SK-N-SH (cell line): Measurements from ENCODE around the gene FYB1. TPM values are rescaled to one million over a fixed set of nuclear protein-coding genes. Genes with fewer than 3 reads are reported as not detected.

ENCODE experiments used
- CTCF ChIA-PET: fragments of 300-600, 350-600 bp; formaldehyde crosslinking; extraction: SDS; loops from one replicate; lab custom pipeline; 2021; lab: Yijun Ruan, JAX
- POLR2A ChIA-PET: fragments of 350-600 bp; sonication (Branson Sonifier 250); formaldehyde crosslinking; extraction: SDS; loops from one replicate; lab custom pipeline; 2020; ENCODE audit warnings: antibody characterized with exemption, inconsistent platforms; lab: Yijun Ruan, JAX
- DNase-seq: peaks from one replicate; pipeline ENCODE4 v3.0.0; 2012
- H2AFZ ChIP-seq: fragments of 200-600 bp; sonication (generic); 2 replicates; pipeline ENCODE4 v1.8.1; 2016; ENCODE audit warnings: antibody characterized with exemption, mild to moderate bottlenecking, low read depth
- H3F3A ChIP-seq: fragments of 200-600 bp; sonication (generic); replicated peaks from 2 replicates; pipeline ENCODE3; 2016; ENCODE audit warnings: antibody characterized with exemption, mild to moderate bottlenecking; ENCODE audit not compliant: insufficient read depth
- H3K27ac ChIP-seq, 2 experiments: fragments of 200-500 bp in 1 of 2; fragments of 200-600 bp in 1 of 2; sonication (Bioruptor generic) in 1 of 2; sonication (generic), shearing (Covaris generic) in 1 of 2; 2 replicates each; pipeline versions ENCODE4 v1.5.1 to v1.6.1; 2014 to 2016; ENCODE audit warnings: low read depth in 2 of 2, inconsistent platforms in 1 of 2, low read length in 1 of 2, mild to moderate bottlenecking in 1 of 2, mixed read lengths in 1 of 2
- H3K27me3 ChIP-seq: fragments of 200-600 bp; sonication (generic), shearing (Covaris generic); 2 replicates; pipeline ENCODE4 v1.6.1; 2016; ENCODE audit warnings: mixed run types; ENCODE audit not compliant: insufficient read depth
- H3K36me3 ChIP-seq, 2 experiments: fragments of 200-500 bp in 1 of 2; fragments of 200-600 bp in 1 of 2; sonication (Bioruptor generic) in 1 of 2; sonication (generic) in 1 of 2; replicated peaks in 1 of 2; 2 replicates each; pipeline versions ENCODE3 to v1.5.1; 2014 to 2016; ENCODE audit warnings: low read length in 1 of 2, mild to moderate bottlenecking in 1 of 2; ENCODE audit not compliant: insufficient read depth in 2 of 2, control insufficient read depth in 1 of 2
- H3K4me1 ChIP-seq, 2 experiments: fragments of 200-500 bp in 1 of 2; fragments of 200-600 bp in 1 of 2; sonication (Bioruptor generic) in 1 of 2; sonication (generic), shearing (Covaris generic) in 1 of 2; 2 replicates each; pipeline versions ENCODE4 v1.5.1 to v1.6.1; 2014 to 2016; ENCODE audit warnings: low read depth in 1 of 2, low read length in 1 of 2, mixed run types in 1 of 2; ENCODE audit not compliant: insufficient read depth in 2 of 2, control insufficient read depth in 1 of 2
- H3K4me2 ChIP-seq: fragments of 200-600 bp; sonication (generic), shearing (Covaris generic); 2 replicates; pipeline ENCODE4 v1.6.1; 2017; ENCODE audit warnings: mixed run types
- H3K4me3 ChIP-seq, 2 experiments: fragments of 200-500 bp in 1 of 2; fragments of 200-600 bp in 1 of 2; sonication (Bioruptor generic) in 1 of 2; sonication (generic), shearing (Covaris generic) in 1 of 2; 2 replicates each; pipeline versions ENCODE4 v1.5.1 to v1.8.1; 2014 to 2016; ENCODE audit warnings: low read depth in 2 of 2, inconsistent platforms in 1 of 2, low read length in 1 of 2, mild to moderate bottlenecking in 1 of 2, mixed read lengths in 1 of 2, moderate library complexity in 1 of 2
- H3K79me2 ChIP-seq: fragments of 200-600 bp; sonication (generic); 2 replicates; pipeline ENCODE4 v1.8.1; 2017; ENCODE audit warnings: mild to moderate bottlenecking; ENCODE audit not compliant: insufficient read depth
- H3K9ac ChIP-seq: fragments of 200-600 bp; sonication (generic); 2 replicates; pipeline ENCODE4 v1.6.1; 2017; ENCODE audit warnings: mixed run types
- H3K9me2 ChIP-seq: fragments of 200-600 bp; sonication (generic); 2 replicates; pipeline ENCODE4 v1.6.1; 2017; ENCODE audit warnings: mixed run types
- H3K9me3 ChIP-seq: fragments of 200-600 bp; sonication (generic); 2 replicates; pipeline ENCODE4 v1.6.1; 2017; ENCODE audit warnings: mixed run types, mild to moderate bottlenecking, moderate library complexity
- H4K20me1 ChIP-seq: fragments of 200-600 bp; sonication (generic); 2 replicates; pipeline ENCODE4 v1.6.1; 2017; ENCODE audit warnings: mild to moderate bottlenecking, mixed run types; ENCODE audit not compliant: insufficient read depth
- EP300 ChIP-seq, 2 experiments: IDR thresholded peaks; 2 replicates each; pipeline versions ENCODE4 v1.4.0 to v1.6.1; 2012; ENCODE audit warnings: borderline replicate concordance in 1 of 2, low read depth in 1 of 2, low read length in 1 of 2
- FOSL2 ChIP-seq: IDR thresholded peaks from 2 replicates; pipeline ENCODE4 v1.4.0; 2012; ENCODE audit warnings: low read depth, mild to moderate bottlenecking, moderate library complexity, borderline replicate concordance
- FOXM1 ChIP-seq: IDR thresholded peaks from 2 replicates; pipeline ENCODE4 v1.4.0; 2012; ENCODE audit warnings: low read depth, mild to moderate bottlenecking
- MXI1 ChIP-seq: IDR thresholded peaks from 2 replicates; pipeline ENCODE4 v1.6.1; 2012; ENCODE audit warnings: mild to moderate bottlenecking, low read depth, low read length, improper control_type of control experiment
- NFIC ChIP-seq: IDR thresholded peaks from 2 replicates; pipeline ENCODE4 v1.4.0; 2012; ENCODE audit warnings: borderline replicate concordance
- NRF1 ChIP-seq: IDR thresholded peaks from 2 replicates; pipeline ENCODE4 v1.6.1; 2012; ENCODE audit warnings: low read depth, mild to moderate bottlenecking, low read length
- RAD21 ChIP-seq: IDR thresholded peaks from 2 replicates; pipeline ENCODE4 v1.6.1; 2012; ENCODE audit warnings: mild to moderate bottlenecking, low read length
- RXRA ChIP-seq: IDR thresholded peaks from 2 replicates; pipeline ENCODE4 v1.4.0; 2012; ENCODE audit warnings: low read depth, mild to moderate bottlenecking, borderline replicate concordance
- SMC3 ChIP-seq: IDR thresholded peaks from 2 replicates; pipeline ENCODE4 v1.6.1; 2012; ENCODE audit warnings: low read depth, low read length, improper control_type of control experiment
- TAF1 ChIP-seq: IDR thresholded peaks from 2 replicates; pipeline ENCODE4 v1.6.1; 2012; ENCODE audit warnings: low read depth, mild to moderate bottlenecking, low read length, moderate library complexity, borderline replicate concordance
- TCF12 ChIP-seq: IDR thresholded peaks from 2 replicates; pipeline ENCODE4 v1.4.0; 2012
- YY1 ChIP-seq: IDR thresholded peaks from 2 replicates; pipeline ENCODE4 v1.4.0; 2012; ENCODE audit warnings: low read depth, mild to moderate bottlenecking
- WGBS: methylation state at CpG from one replicate; pipeline ENCODE4 v1.1.6; 2017; ENCODE audit warnings: low lambda C conversion rate; 5-methylcytosine and 5-hydroxymethylcytosine counted together
- polyA plus RNA-seq, 3 experiments: library from polyadenylated mRNA; depleted of rRNA; stranded (reverse); fragments of >200 nt; gene quantifications; 2 replicates each; pipeline ENCODE4 v1.2.3, GENCODE V29; 2012
- TF ChIP-seq, protein P1 (sequence below): IDR thresholded peaks from 2 replicates; pipeline ENCODE4 v1.4.0; 2012; ENCODE audit warnings: low read depth, borderline replicate concordance
- TF ChIP-seq, protein P2 (sequence below): IDR thresholded peaks from 2 replicates; pipeline ENCODE4 v1.4.0; 2012; ENCODE audit warnings: low read depth
- TF ChIP-seq, protein P3 (sequence below): IDR thresholded peaks from 2 replicates; pipeline ENCODE4 v1.6.1; 2012; ENCODE audit warnings: mild to moderate bottlenecking, low read depth, low read length, moderate library complexity
- TF ChIP-seq, protein P4 (sequence below): fragments of 200-600 bp; sonication (generic); IDR thresholded peaks from 2 replicates; pipeline ENCODE4 v1.6.1; 2017; ENCODE audit warnings: antibody characterized with exemption, mild to moderate bottlenecking, moderate library complexity

FYB1 gene
- polyA plus RNA-seq, 1 of the 3 experiments (the other 2 are of a cell fraction), result not detected

DNA sequence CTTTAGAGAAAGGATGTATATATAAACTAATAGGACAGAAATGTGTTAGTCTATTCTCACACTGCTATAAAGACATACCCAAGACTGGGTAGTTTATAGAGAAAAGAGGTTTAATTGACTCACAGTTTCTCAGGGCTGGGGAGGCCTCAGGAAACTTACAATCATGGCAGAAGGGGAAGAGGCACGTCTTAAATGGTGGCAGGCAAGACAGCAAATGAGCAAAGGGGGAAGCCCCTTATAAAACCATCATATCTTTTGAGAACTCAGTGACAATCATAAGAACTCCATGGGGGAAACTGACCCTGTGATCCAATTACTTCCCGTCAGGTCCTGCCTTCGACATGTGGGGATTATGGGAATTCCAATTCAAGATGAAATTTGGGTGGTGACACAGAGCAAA is 136.4 kb downstream of the FYB1 start:
- Histone ChIP-seq H2AFZ (no peak overlapping the region), H3F3A (peaks cover 6% of the 10 kb centered on the region), H4K20me1 (no peaks in the 10 kb centered on the region), H3K9ac (no peak overlapping the region), H3K9me2 (no peaks in the 10 kb centered on the region; the same call in 1 of the 2 replicates), H3K27ac (no peak overlapping the region), H3K4me2 (no peak overlapping the region), H3K9me3 (no peaks in the 10 kb centered on the region), H3K4me1 (no peaks in the 10 kb centered on the region), H3K79me2 (no peaks in the 10 kb centered on the region), H3K4me3 (no peak overlapping the region), H3K27me3 (no peaks in the 10 kb centered on the region; the same call in 1 of the 2 replicates), H3K36me3 (peaks cover 0 to 3% of the 10 kb centered on the region in 2 experiments)
- TF ChIP-seq NFIC (no peak), TCF12 (no peak), EP300 (IDR thresholded peaks at IDR 0.05; ENCODE audit: borderline replicate concordance in 1 of 2, low read depth in 1 of 2, low read length in 1 of 2) (no peak), NRF1 (no peak), FOSL2 (no peak), FOXM1 (no peak), YY1 (no peak), RXRA (no peak), TAF1 (no peak)
- TF ChIP-seq, protein P1, sequence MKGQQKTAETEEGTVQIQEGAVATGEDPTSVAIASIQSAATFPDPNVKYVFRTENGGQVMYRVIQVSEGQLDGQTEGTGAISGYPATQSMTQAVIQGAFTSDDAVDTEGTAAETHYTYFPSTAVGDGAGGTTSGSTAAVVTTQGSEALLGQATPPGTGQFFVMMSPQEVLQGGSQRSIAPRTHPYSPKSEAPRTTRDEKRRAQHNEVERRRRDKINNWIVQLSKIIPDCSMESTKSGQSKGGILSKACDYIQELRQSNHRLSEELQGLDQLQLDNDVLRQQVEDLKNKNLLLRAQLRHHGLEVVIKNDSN, result no peak
- TF ChIP-seq, protein P2, sequence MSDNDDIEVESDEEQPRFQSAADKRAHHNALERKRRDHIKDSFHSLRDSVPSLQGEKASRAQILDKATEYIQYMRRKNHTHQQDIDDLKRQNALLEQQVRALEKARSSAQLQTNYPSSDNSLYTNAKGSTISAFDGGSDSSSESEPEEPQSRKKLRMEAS, result no peak
- TF ChIP-seq, protein P3, sequence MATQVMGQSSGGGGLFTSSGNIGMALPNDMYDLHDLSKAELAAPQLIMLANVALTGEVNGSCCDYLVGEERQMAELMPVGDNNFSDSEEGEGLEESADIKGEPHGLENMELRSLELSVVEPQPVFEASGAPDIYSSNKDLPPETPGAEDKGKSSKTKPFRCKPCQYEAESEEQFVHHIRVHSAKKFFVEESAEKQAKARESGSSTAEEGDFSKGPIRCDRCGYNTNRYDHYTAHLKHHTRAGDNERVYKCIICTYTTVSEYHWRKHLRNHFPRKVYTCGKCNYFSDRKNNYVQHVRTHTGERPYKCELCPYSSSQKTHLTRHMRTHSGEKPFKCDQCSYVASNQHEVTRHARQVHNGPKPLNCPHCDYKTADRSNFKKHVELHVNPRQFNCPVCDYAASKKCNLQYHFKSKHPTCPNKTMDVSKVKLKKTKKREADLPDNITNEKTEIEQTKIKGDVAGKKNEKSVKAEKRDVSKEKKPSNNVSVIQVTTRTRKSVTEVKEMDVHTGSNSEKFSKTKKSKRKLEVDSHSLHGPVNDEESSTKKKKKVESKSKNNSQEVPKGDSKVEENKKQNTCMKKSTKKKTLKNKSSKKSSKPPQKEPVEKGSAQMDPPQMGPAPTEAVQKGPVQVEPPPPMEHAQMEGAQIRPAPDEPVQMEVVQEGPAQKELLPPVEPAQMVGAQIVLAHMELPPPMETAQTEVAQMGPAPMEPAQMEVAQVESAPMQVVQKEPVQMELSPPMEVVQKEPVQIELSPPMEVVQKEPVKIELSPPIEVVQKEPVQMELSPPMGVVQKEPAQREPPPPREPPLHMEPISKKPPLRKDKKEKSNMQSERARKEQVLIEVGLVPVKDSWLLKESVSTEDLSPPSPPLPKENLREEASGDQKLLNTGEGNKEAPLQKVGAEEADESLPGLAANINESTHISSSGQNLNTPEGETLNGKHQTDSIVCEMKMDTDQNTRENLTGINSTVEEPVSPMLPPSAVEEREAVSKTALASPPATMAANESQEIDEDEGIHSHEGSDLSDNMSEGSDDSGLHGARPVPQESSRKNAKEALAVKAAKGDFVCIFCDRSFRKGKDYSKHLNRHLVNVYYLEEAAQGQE, result no peak
- 48% methylated on average over 3 of the region's 3 CpGs for WGBS
- POLR2A ChIA-PET, result no interaction called here
- CTCF ChIA-PET, result no interaction called here
- no peak for DNase-seq

DNA sequence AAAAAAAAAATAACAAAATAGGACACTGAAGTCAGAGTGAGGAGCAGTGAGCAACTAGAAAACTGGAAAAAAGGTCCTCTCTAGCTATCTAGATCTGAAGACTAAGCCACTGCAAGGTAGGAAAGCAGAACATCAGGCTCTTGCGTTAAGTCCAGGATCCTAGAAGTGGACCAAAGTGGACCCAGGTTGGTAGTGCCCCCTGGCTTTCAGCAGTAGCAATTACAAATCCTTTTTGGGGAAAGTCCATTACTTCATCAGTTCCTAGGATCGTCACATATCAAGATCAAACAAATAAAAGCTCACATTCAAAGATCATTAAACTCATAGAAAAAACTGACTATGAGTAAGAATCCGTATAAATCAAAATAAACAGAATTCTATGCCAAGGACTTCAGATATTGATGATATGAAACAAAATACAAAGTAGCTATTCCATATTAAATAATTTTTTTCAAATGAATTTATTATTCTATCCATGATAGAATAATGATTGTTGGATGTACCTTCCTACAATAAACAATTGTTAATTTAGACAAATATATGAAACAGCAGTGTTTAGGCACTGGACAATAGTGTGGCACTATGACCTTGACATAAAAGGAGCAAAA is 138.7 kb downstream of the FYB1 start:
- peaks cover 0 to 4% of the 10 kb centered on the region in 2 experiments; a peak in 2 of 4 replicates for H3K4me1 ChIP-seq
- WGBS, result 4% methylated on average over 3 of the region's 3 CpGs

More for the DNA sequence above, 138.7 kb downstream of the FYB1 start:
- Histone ChIP-seq H3K9ac (no peak overlapping the region), H3K9me3 (no peaks in the 10 kb centered on the region), H3K27me3 (no peaks in the 10 kb centered on the region; the same call in 1 of the 2 replicates), H3K4me2 (no peak overlapping the region), H3K79me2 (no peaks in the 10 kb centered on the region; the same call in 1 of the 2 replicates), H3K4me3 (peak overlapping the region in 1 of 2 experiments; percentile 28; a peak in 1 of 4 replicates), H3F3A (peaks cover 19% of the 10 kb centered on the region)
- peak; percentile 77 for TF ChIP-seq RAD21
- peak; percentile 69 for TF ChIP-seq SMC3
- TF ChIP-seq, protein P4, sequence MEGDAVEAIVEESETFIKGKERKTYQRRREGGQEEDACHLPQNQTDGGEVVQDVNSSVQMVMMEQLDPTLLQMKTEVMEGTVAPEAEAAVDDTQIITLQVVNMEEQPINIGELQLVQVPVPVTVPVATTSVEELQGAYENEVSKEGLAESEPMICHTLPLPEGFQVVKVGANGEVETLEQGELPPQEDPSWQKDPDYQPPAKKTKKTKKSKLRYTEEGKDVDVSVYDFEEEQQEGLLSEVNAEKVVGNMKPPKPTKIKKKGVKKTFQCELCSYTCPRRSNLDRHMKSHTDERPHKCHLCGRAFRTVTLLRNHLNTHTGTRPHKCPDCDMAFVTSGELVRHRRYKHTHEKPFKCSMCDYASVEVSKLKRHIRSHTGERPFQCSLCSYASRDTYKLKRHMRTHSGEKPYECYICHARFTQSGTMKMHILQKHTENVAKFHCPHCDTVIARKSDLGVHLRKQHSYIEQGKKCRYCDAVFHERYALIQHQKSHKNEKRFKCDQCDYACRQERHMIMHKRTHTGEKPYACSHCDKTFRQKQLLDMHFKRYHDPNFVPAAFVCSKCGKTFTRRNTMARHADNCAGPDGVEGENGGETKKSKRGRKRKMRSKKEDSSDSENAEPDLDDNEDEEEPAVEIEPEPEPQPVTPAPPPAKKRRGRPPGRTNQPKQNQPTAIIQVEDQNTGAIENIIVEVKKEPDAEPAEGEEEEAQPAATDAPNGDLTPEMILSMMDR, result peak; percentile 79
- TF ChIP-seq MXI1, result no peak
- TF ChIP-seq, all 33 proteins: peak for 3
- H4K20me1 ChIP-seq, result no peaks in the 10 kb centered on the region
- POLR2A ChIA-PET, result no interaction called here
- H3K36me3 ChIP-seq, result peaks cover 0 to 3% of the 10 kb centered on the region in 2 experiments
- no peak overlapping the region for H3K27ac ChIP-seq
- no peaks in the 10 kb centered on the region; the same call in 1 of the 2 replicates for H3K9me2 ChIP-seq
- DNase-seq, result peak; percentile 63
- CTCF ChIA-PET, result interaction anchor here (0.6 to 3.1 kb wide), 35 partner anchors 8 to 872 kb away, joined by 3 to 21 read pairs (median 5); no protein-coding TSS in a partner anchor
- H2AFZ ChIP-seq, result no peak overlapping the region
